ENCODE data around the gene CLN5. TPM values are rescaled to one million over a fixed set of nuclear protein-coding genes. Genes with fewer than 3 reads are reported as not detected.

CLN5 gene
- polyA plus RNA-seq, 1 donor (not counting 4 experiments of a cell fraction or from before 2014, with no cell fraction given) = 32.4 TPM

- dilution Hi-C loops (cut with MboI; ENCODE audit: extremely low pct_ligation_motif_present, low sequenced_read_pairs) = no loop called here
- no peak overlapping the region for H3K27ac ChIP-seq (ENCODE audit: control insufficient read depth, insufficient read depth, low read length)
- no peak overlapping the region for H2AFZ ChIP-seq (ENCODE audit: control insufficient read depth, low read length)
- TF ChIP-seq CTCF (optimal IDR thresholded peaks at IDR 0.05 in 1 of 3, IDR thresholded peaks at IDR 0.05 in 1 of 3, conservative IDR thresholded peaks at IDR 0.05 in 1 of 3; ENCODE audit: extremely low read depth in 1 of 3, insufficient read depth in 2 of 3, low read length in 3 of 3) (no peak), EZH2 (IDR thresholded peaks at IDR 0.05; ENCODE audit: low read length) (no peak)
- H3K9ac ChIP-seq (ENCODE audit: control insufficient read depth, extremely low read depth, insufficient read depth, low read length) = no peak overlapping the region
- FAIRE-seq = no peak
- no peak overlapping the region for H3K4me3 ChIP-seq (ENCODE audit: control insufficient read depth in 2 of 3, extremely low read depth in 1 of 3, insufficient read depth in 2 of 3, low read depth in 1 of 3, low read length in 3 of 3)
- H3K4me2 ChIP-seq (ENCODE audit: control insufficient read depth, extremely low read depth, insufficient read depth, low read depth, low read length) = no peak overlapping the region
- H3K4me1 ChIP-seq (ENCODE audit: control insufficient read depth, extremely low read depth, insufficient read depth, low read length) = no peaks in the 10 kb centered on the region
- no peak for DNase-seq (ENCODE audit: low read depth, low spot score)
- peaks cover 9 to 20% of the 10 kb centered on the region in 2 experiments for H3K36me3 ChIP-seq (ENCODE audit: control insufficient read depth in 2 of 2, extremely low read depth in 1 of 2, insufficient read depth in 2 of 2, low read length in 2 of 2)
- H3K27me3 ChIP-seq (ENCODE audit: control insufficient read depth, extremely low read depth, insufficient read depth, low read length) = no peaks in the 10 kb centered on the region
- no peaks in the 10 kb centered on the region for H3K9me3 ChIP-seq (ENCODE audit: control insufficient read depth, low read depth, low read length)
- no peaks in the 10 kb centered on the region for H4K20me1 ChIP-seq (ENCODE audit: control insufficient read depth, extremely low read depth, insufficient read depth, low read length)
- H3K9me1 ChIP-seq (ENCODE audit: control insufficient read depth, extremely low read depth, insufficient read depth, low read length) = no peaks in the 10 kb centered on the region
- peaks cover 39% of the 10 kb centered on the region for H3K79me2 ChIP-seq (ENCODE audit: control insufficient read depth, insufficient read depth, low read length)
Observed at GRCh38 chr13:77016251-77016812, 24.5 kb downstream of the CLN5 start.

- dilution Hi-C loops (cut with MboI; ENCODE audit: extremely low pct_ligation_motif_present, low sequenced_read_pairs) = no loop called here
- no peak for TF ChIP-seq CTCF (optimal IDR thresholded peaks at IDR 0.05 in 1 of 3, IDR thresholded peaks at IDR 0.05 in 1 of 3, conservative IDR thresholded peaks at IDR 0.05 in 1 of 3; ENCODE audit: extremely low read depth in 1 of 3, insufficient read depth in 2 of 3, low read length in 3 of 3)
- no peak for TF ChIP-seq EZH2 (IDR thresholded peaks at IDR 0.05; ENCODE audit: low read length)
- no peak overlapping the region for H3K9ac ChIP-seq (ENCODE audit: control insufficient read depth, extremely low read depth, insufficient read depth, low read length)
- no peaks in the 10 kb centered on the region for H4K20me1 ChIP-seq (ENCODE audit: control insufficient read depth, extremely low read depth, insufficient read depth, low read length)
- no peak for DNase-seq (ENCODE audit: low read depth, low spot score)
- H3K4me2 ChIP-seq (ENCODE audit: control insufficient read depth, extremely low read depth, insufficient read depth, low read depth, low read length) = no peak overlapping the region
- no peak for FAIRE-seq
- H3K9me3 ChIP-seq (ENCODE audit: control insufficient read depth, low read depth, low read length) = no peaks in the 10 kb centered on the region
- H3K4me3 ChIP-seq (ENCODE audit: control insufficient read depth in 2 of 3, extremely low read depth in 1 of 3, insufficient read depth in 2 of 3, low read depth in 1 of 3, low read length in 3 of 3) = no peak overlapping the region
- peaks cover 43% of the 10 kb centered on the region for H3K79me2 ChIP-seq (ENCODE audit: control insufficient read depth, insufficient read depth, low read length)
- peaks cover 1% of the 10 kb centered on the region for H3K4me1 ChIP-seq (ENCODE audit: control insufficient read depth, extremely low read depth, insufficient read depth, low read length)
- no peak overlapping the region for H2AFZ ChIP-seq (ENCODE audit: control insufficient read depth, low read length)
- peaks cover 9 to 18% of the 10 kb centered on the region in 2 experiments for H3K36me3 ChIP-seq (ENCODE audit: control insufficient read depth in 2 of 2, extremely low read depth in 1 of 2, insufficient read depth in 2 of 2, low read length in 2 of 2)
- H3K27me3 ChIP-seq (ENCODE audit: control insufficient read depth, extremely low read depth, insufficient read depth, low read length) = no peaks in the 10 kb centered on the region
- no peak overlapping the region for H3K27ac ChIP-seq (ENCODE audit: control insufficient read depth, insufficient read depth, low read length)
- H3K9me1 ChIP-seq (ENCODE audit: control insufficient read depth, extremely low read depth, insufficient read depth, low read length) = no peaks in the 10 kb centered on the region
Observed at GRCh38 chr13:77016888-77017623, 25.2 kb downstream of the CLN5 start.

Measured in keratinocyte (primary cell).